ENCODE data around the gene SEPSECS. TPM values are rescaled to one million over a fixed set of nuclear protein-coding genes. Genes with fewer than 3 reads are reported as not detected.

The SEPSECS gene
- total RNA-seq, 1 experiment from 2014 or later = 4.2 TPM

DNA sequence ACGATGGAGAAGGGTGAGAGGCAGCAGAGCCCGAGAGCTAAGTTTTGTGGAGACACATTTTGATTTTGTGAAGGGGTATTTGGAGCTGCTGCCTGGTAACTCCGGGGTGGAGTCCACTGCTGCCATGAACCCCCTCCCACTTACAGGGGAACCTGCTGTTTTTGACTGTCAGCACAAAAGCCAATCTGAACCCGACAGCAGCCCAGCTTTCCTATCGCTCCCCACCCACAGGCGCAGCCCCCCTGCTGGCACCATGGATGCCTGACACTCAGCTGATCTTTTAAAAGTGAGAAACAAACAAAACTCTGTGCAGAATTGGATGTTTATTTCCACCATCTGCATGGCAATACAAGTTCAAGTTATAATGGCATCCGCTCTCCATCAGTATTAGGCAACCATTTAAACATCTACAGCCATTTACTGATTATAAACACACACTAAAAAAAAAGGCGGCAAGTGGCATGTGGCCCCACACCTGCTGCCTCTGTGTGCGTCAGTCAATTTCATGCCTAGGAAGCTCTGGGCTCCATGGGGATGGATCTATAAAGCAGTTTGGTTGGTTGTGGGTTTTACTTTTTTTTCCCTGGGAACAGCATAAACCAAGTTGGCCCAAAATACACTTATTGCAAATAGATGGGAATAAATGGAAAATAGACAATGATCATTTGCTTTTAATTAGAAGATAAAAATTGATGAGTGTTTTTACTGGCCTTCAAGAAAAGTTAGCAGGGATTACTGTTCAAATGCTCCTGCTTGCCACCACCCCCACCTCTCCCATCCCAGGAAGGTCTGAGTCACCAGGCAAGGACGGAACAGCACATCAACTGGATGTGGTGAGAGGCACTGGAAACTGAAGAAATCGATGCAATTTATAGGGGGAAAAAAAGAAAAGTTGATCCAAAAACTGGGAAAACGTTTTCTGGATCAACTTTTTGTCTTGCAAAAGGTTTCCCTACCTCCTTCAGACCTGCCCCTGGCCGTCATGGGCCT lies 46.0 kb downstream of the SEPSECS start:
- H4K5ac ChIP-seq (ENCODE audit: insufficient read length, low read depth, low read length) = no peak overlapping the region
- H3K27ac Mint-ChIP-seq = no peak overlapping the region; a peak in 1 of 7 replicates

More for the DNA sequence above, 46.0 kb downstream of the SEPSECS start:
- H3K36me3 Mint-ChIP-seq (ENCODE audit: insufficient read depth in 1 of 3, low read depth in 3 of 3) = no peaks in the 10 kb centered on the region
- Histone ChIP-seq H3K4ac (ENCODE audit: low read depth, low read length) (no peak overlapping the region), H3K9ac (ENCODE audit: extremely low read depth, insufficient read length, low read length) (no peak overlapping the region), H3K27me3 (ENCODE audit: insufficient read depth, low read length) (no peaks in the 10 kb centered on the region), H3K79me1 (ENCODE audit: insufficient read depth, low read depth, low read length, poor library complexity, severe bottlenecking) (no peaks in the 10 kb centered on the region), H3K18ac (ENCODE audit: insufficient read length, low read depth, low read length) (no peak overlapping the region), H4K91ac (ENCODE audit: insufficient read length, low read depth, low read length) (no peak overlapping the region), H3K79me2 (ENCODE audit: insufficient read depth, low read length) (no peaks in the 10 kb centered on the region), H3K23me2 (ENCODE audit: insufficient read length, low read depth, low read length, poor library complexity, severe bottlenecking) (no peaks in the 10 kb centered on the region), H3K56ac (ENCODE audit: insufficient read length, low read depth, low read length) (no peak overlapping the region), H2AFZ (ENCODE audit: low read length) (no peak overlapping the region), H3K14ac (ENCODE audit: insufficient read depth, low read length) (no peak overlapping the region), H2AK5ac (ENCODE audit: insufficient read length, low read length) (no peak overlapping the region), H3T11ph (ENCODE audit: low read length) (no peak overlapping the region), H3K9me3 (ENCODE audit: control insufficient read depth, low read depth, low read length) (no peaks in the 10 kb centered on the region), H3K27ac (ENCODE audit: insufficient read length, low read depth, low read length) (no peak overlapping the region), H2BK12ac (ENCODE audit: insufficient read length, low read depth, low read length) (no peak overlapping the region), H3K4me2 (ENCODE audit: insufficient read depth, insufficient read length, low read length) (no peak overlapping the region), H2BK120ac (ENCODE audit: low read depth, low read length, poor library complexity, severe bottlenecking) (no peak overlapping the region), H4K8ac (replicated peaks; ENCODE audit: insufficient read length, low read depth, low read length) (no peak overlapping the region), H3K4me1 (ENCODE audit: insufficient read depth, low read length) (no peaks in the 10 kb centered on the region), H2BK20ac (ENCODE audit: low read depth, low read length, poor library complexity, severe bottlenecking) (no peak overlapping the region), H3K23ac (ENCODE audit: insufficient read length, low read depth, low read length) (no peak overlapping the region), H2BK5ac (ENCODE audit: insufficient read length, low read length) (no peak overlapping the region), H4K20me1 (ENCODE audit: control insufficient read depth, insufficient read depth, insufficient read length) (no peaks in the 10 kb centered on the region), H2BK15ac (ENCODE audit: low read depth, low read length) (no peak overlapping the region)
- peaks cover 17 to 20% of the 10 kb centered on the region in 2 experiments for H3K4me1 Mint-ChIP-seq
- TF ChIP-seq, protein P1, sequence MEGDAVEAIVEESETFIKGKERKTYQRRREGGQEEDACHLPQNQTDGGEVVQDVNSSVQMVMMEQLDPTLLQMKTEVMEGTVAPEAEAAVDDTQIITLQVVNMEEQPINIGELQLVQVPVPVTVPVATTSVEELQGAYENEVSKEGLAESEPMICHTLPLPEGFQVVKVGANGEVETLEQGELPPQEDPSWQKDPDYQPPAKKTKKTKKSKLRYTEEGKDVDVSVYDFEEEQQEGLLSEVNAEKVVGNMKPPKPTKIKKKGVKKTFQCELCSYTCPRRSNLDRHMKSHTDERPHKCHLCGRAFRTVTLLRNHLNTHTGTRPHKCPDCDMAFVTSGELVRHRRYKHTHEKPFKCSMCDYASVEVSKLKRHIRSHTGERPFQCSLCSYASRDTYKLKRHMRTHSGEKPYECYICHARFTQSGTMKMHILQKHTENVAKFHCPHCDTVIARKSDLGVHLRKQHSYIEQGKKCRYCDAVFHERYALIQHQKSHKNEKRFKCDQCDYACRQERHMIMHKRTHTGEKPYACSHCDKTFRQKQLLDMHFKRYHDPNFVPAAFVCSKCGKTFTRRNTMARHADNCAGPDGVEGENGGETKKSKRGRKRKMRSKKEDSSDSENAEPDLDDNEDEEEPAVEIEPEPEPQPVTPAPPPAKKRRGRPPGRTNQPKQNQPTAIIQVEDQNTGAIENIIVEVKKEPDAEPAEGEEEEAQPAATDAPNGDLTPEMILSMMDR (conservative IDR thresholded peaks at IDR 0.05) = no peak
- WGBS (ENCODE audit: extremely low coverage, insufficient read length, low lambda C conversion rate) = no CpG with 5 or more reads among the region's 13 CpGs
- no peak for DNase-seq
- no peak overlapping the region for H3K4me3 Mint-ChIP-seq
- no peaks in the 10 kb centered on the region for H3K9me3 Mint-ChIP-seq
- peaks cover 5% of the 10 kb centered on the region for H3K27me3 Mint-ChIP-seq (ENCODE audit: low read depth)
